Measurements from ENCODE around the gene FNDC11.

The FNDC11 gene

DNA sequence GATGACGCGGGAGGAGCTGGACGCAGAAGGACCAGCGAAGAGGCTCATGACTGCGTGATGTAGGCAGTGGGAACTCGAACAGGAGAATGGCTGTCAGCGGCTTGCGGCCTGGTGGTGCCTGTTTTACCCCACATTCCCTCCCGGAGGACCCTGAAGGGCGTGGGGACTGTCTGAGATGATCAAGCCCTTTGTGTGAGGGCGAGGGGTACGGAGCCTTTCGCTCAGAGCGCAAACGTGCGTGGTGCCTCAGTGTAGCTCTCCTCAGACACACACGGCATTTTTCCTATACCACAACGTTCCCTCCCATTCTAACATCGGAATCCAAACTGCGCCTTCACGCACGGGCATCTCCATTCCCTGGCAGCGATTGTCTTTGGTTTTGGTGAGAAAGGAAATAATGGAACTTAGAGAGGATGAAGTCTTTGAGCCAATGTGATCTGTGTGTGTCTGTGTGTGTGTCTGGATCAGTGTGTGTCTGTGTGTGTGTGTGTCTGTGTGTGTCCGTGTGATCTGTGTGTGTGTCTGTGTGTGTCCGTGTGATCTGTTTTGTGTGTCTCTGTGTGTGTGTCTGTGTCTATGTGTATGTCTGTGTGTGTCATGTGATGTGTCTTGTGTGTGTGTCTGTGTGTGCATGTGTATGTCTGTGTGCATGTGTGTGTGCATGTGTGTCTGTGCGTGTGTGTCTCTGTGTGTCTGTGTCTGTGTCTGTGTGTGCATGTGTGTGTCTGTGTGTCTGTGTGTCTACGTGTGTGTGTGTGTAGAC lies 22.1 kb upstream of the FNDC11 start:
- DNase-seq (ENCODE audit: low read depth), result no peak
- TF ChIP-seq, protein P1, sequence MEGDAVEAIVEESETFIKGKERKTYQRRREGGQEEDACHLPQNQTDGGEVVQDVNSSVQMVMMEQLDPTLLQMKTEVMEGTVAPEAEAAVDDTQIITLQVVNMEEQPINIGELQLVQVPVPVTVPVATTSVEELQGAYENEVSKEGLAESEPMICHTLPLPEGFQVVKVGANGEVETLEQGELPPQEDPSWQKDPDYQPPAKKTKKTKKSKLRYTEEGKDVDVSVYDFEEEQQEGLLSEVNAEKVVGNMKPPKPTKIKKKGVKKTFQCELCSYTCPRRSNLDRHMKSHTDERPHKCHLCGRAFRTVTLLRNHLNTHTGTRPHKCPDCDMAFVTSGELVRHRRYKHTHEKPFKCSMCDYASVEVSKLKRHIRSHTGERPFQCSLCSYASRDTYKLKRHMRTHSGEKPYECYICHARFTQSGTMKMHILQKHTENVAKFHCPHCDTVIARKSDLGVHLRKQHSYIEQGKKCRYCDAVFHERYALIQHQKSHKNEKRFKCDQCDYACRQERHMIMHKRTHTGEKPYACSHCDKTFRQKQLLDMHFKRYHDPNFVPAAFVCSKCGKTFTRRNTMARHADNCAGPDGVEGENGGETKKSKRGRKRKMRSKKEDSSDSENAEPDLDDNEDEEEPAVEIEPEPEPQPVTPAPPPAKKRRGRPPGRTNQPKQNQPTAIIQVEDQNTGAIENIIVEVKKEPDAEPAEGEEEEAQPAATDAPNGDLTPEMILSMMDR (IDR thresholded peaks at IDR 0.05; ENCODE audit: low read depth, low read length, missing control alignments), result no peak
- H3K4me3 ChIP-seq (ENCODE audit: low read depth, low read length), result no peak overlapping the region

DNA sequence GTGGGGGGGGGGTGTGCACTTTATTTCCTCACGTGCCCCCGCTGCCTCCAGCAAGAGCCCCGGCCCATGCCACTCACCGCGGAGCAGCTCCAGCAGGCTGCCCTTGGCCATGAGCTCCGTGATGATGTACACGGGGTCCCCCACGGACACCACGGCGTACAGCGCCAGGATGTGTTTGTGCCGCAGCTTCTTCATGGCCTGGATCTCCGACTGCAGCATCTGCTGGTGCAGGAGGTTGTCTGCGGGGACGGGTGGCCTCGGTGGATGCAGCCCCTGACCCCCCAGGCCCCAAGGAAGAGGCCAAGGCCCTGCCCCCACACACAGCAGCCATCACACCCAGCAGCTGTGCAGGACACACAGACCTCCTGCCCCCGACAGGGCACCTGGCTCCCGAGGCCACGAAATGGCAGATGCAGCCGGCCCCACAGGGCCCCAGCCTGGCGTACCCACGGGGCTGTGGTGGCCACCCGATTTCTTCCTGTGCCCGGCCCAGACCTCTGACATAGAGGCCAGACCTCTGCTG lies 21.4 kb upstream of the FNDC11 start:
- TF ChIP-seq, protein P1 (IDR thresholded peaks at IDR 0.05; ENCODE audit: low read depth, low read length, missing control alignments), result no peak
- DNase-seq (ENCODE audit: low read depth), result no peak
- no peak overlapping the region for H3K4me3 ChIP-seq (ENCODE audit: low read depth, low read length)

DNA sequence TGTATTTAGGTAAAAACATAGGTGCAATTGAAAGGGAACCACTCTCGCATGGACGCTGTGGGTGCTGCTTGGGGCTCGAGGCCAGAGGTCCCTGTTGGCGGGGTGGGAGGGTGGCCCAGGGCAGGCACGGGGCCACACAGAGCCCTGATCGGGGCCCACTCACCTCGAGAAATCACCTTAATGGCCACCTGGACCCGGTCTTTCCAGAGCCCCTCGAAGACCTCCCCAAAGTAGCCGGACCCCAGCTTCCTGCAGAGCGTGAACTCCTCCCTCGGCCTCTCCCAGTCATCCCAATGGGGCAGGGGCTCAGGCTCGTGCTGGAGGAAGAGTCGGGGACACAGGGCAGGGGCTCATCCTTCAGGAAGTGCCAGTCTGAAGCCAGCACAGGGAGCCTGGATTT lies 20.6 kb upstream of the FNDC11 start:
- no peak overlapping the region for H3K4me3 ChIP-seq (ENCODE audit: low read depth, low read length)
- DNase-seq (ENCODE audit: low read depth), result no peak
- TF ChIP-seq, protein P1 (IDR thresholded peaks at IDR 0.05; ENCODE audit: low read depth, low read length, missing control alignments), result no peak

DNA sequence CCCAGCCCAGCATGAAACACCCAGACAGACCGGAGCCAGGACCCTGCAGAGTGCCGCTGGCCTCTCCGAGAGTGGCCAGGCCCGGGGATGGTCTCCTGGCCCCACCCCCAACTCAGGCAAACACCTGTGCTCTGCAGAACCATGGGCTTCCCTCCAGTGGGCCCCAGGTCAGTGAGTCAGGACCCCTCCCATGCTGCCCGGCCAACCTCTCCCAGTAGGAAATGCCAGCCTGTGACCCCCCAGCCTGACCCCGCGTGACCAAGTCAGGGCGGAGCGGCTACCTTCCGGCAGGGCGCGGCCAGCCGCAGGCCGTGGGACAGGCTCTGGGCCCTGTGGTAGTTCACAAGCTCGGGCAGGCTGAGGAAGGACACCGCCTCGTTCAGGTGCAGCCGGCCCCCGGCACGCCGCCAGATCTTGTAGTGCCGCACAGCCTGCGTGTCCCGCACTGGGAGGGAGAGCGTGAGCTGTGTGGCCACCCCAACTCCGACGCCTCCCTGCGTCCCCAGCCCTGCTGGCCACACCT lies 20.0 kb upstream of the FNDC11 start:
- DNase-seq (ENCODE audit: low read depth), result no peak
- TF ChIP-seq, protein P1 (IDR thresholded peaks at IDR 0.05; ENCODE audit: low read depth, low read length, missing control alignments), result no peak
- H3K4me3 ChIP-seq (ENCODE audit: low read depth, low read length), result no peak overlapping the region

DNA sequence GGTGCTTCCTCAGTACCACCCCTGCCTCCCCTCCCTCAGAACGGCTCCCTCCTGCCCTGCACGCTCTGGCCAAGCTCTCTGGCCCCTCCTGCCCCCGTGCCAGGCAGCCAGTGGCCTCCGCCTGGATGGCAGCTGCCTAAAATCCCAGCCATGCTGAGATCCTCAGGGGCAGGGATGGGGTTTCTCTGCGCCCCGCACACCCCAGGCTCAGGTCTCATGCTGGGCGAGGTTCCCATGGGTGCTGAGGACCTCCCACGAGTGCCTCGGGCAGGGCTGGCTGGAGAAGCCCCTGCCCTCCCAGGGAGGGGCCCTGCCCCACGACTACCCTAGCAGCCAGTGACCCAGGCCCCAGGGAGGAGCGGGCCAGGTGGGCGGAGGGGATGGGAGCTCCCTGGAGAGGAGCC lies 19.5 kb upstream of the FNDC11 start:
- no peak overlapping the region for H3K4me3 ChIP-seq (ENCODE audit: low read depth, low read length)
- TF ChIP-seq, protein P1 (IDR thresholded peaks at IDR 0.05; ENCODE audit: low read depth, low read length, missing control alignments), result no peak
- DNase-seq (ENCODE audit: low read depth), result no peak

DNA sequence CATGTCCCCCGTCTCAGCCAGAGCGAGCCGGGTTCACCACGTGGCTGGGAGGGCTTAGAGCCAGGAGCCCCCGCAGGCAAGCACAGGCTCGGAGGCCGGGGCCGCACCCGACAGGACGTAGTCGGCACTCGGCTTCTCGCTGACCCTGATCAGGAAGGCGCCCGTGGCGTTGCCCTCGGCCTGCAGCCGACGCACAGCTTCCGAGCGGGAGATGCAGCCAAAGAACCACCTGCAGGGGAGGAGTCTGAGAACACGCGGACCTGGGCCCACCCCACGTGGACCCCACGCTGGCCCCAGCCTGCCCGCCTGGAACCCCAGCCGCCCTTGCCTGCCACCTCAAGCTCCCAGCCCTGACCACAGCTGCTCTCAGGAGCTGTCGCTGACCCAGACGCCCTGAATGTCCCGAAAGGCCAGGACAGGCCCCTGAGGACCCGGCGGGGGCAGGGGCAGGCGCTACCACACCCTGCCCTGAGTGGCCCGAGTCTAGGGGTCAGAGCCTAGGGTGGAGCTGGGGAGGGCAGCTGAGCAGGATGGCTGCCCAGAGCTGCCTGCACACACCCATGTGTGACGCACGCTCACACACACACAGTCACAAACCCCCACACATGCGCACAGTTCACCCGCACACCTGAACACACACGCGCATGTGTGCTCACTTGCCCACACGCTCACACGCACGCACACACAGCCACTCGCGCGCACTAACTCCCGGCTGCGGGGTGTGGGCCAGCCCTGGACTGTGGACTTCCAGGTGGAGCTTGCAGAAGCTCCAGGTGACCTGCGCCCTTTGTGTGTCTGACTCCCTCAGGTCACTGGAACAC lies 18.9 kb upstream of the FNDC11 start:
- DNase-seq (ENCODE audit: low read depth), result no peak
- TF ChIP-seq, protein P1 (IDR thresholded peaks at IDR 0.05; ENCODE audit: low read depth, low read length, missing control alignments), result no peak
- H3K4me3 ChIP-seq (ENCODE audit: low read depth, low read length), result no peak overlapping the region

Data from GM12864 (cell line).